Activated T-helper 17 cell treated with anti-CD3 and anti-CD28 coated beads, Interleukin-2, amount 50 U/mL, for 72 hours (primary cell): ENCODE measurements around the gene MRPL19. TPM values are rescaled to one million over a fixed set of nuclear protein-coding genes. Genes with fewer than 3 reads are reported as not detected.
"Not testable (repeated sequence)": the region's sequence is repeated elsewhere in the genome, so short reads cannot be mapped to it uniquely, and the experiment has no call there.

Source experiments
- ATAC-seq: fragments of 150-1000 bp; cut with Tn5 transposase; replicated peaks from 2 replicates; pipeline ENCODE4 v1.10.0; 2021; ENCODE audit warnings: mild to moderate bottlenecking, moderate library complexity
- H3K27ac Mint-ChIP-seq: one replicate; pipeline ENCODE4 v1.8.0; 2022; ENCODE audit warnings: mixed read lengths
- H3K27me3 Mint-ChIP-seq: one replicate; pipeline ENCODE4 v1.8.0; 2022; ENCODE audit warnings: mixed read lengths
- H3K36me3 Mint-ChIP-seq: one replicate; pipeline ENCODE4 v1.8.0; 2022; ENCODE audit warnings: low read depth, mild to moderate bottlenecking, mixed read lengths
- H3K4me1 Mint-ChIP-seq: one replicate; pipeline ENCODE4 v1.8.0; 2022; ENCODE audit warnings: mixed read lengths
- H3K4me3 Mint-ChIP-seq: one replicate; pipeline ENCODE4 v1.8.0; 2022; ENCODE audit warnings: mild to moderate bottlenecking, mixed read lengths
- H3K9me3 Mint-ChIP-seq: one replicate; pipeline ENCODE4 v1.8.0; 2022; ENCODE audit warnings: mixed read lengths
- total RNA-seq, 2 donors: library from RNA; stranded (reverse); gene quantifications; one replicate each; pipeline ENCODE4 v1.2.3, GENCODE V29; 2022

The MRPL19 gene
- total RNA-seq, 2 donors from 2014 or later, result 37.0 to 69.2 TPM

GRCh38 chr2:75675423-75675822 is 28.8 kb downstream of the MRPL19 start:
- H3K9me3 Mint-ChIP-seq, H3K4me1 Mint-ChIP-seq, H3K27me3 Mint-ChIP-seq, H3K27ac Mint-ChIP-seq, H3K4me3 Mint-ChIP-seq, ATAC-seq: not testable (repeated sequence)
- peaks cover 42% of the 10 kb centered on the region for H3K36me3 Mint-ChIP-seq

- no peak overlapping the region for H3K4me3 Mint-ChIP-seq
- peaks cover 42% of the 10 kb centered on the region for H3K36me3 Mint-ChIP-seq
- no peaks in the 10 kb centered on the region for H3K27me3 Mint-ChIP-seq
- H3K4me1 Mint-ChIP-seq, result peaks cover 5% of the 10 kb centered on the region
- no peaks in the 10 kb centered on the region for H3K9me3 Mint-ChIP-seq
- no peak overlapping the region for H3K27ac Mint-ChIP-seq
- ATAC-seq, result no peak
Measured at GRCh38 chr2:75675908-75676307, 29.3 kb downstream of the MRPL19 start.

GRCh38 chr2:75676464-75676863 is 29.9 kb downstream of the MRPL19 start:
- H3K27me3 Mint-ChIP-seq, result no peaks in the 10 kb centered on the region
- no peak overlapping the region for H3K4me3 Mint-ChIP-seq
- peaks cover 40% of the 10 kb centered on the region for H3K36me3 Mint-ChIP-seq
- peaks cover 5% of the 10 kb centered on the region for H3K4me1 Mint-ChIP-seq
- no peak for ATAC-seq
- H3K27ac Mint-ChIP-seq, result no peak overlapping the region
- H3K9me3 Mint-ChIP-seq, result no peaks in the 10 kb centered on the region

GRCh38 chr2:75679556-75679955 is 33.0 kb downstream of the MRPL19 start:
- H3K4me1 Mint-ChIP-seq, result peaks cover 12% of the 10 kb centered on the region
- H3K9me3 Mint-ChIP-seq, result no peaks in the 10 kb centered on the region
- H3K4me3 Mint-ChIP-seq, result no peak overlapping the region
- H3K27ac Mint-ChIP-seq, result no peak overlapping the region
- ATAC-seq, result no peak
- no peaks in the 10 kb centered on the region for H3K27me3 Mint-ChIP-seq
- H3K36me3 Mint-ChIP-seq, result peaks cover 52% of the 10 kb centered on the region

GRCh38 chr2:75680402-75680801 is 33.8 kb downstream of the MRPL19 start:
- Mint-ChIP-seq H3K4me1 (peaks cover 20% of the 10 kb centered on the region), H3K9me3 (no peaks in the 10 kb centered on the region), H3K27me3 (no peaks in the 10 kb centered on the region), H3K27ac (peak overlapping the region; percentile 64), H3K36me3 (peaks cover 61% of the 10 kb centered on the region), H3K4me3 (no peak overlapping the region)
- no peak for ATAC-seq

- ATAC-seq, H3K27me3 Mint-ChIP-seq, H3K27ac Mint-ChIP-seq, H3K4me3 Mint-ChIP-seq, H3K9me3 Mint-ChIP-seq: not testable (repeated sequence)
- Mint-ChIP-seq H3K36me3 (peaks cover 88% of the 10 kb centered on the region), H3K4me1 (peaks cover 23% of the 10 kb centered on the region)
Measured at GRCh38 chr2:75683430-75683829, 36.8 kb downstream of the MRPL19 start.

GRCh38 chr2:75688196-75688595 is 41.6 kb downstream of the MRPL19 start:
- H3K9me3 Mint-ChIP-seq, result no peaks in the 10 kb centered on the region
- H3K36me3 Mint-ChIP-seq, result peaks cover 97% of the 10 kb centered on the region
- peaks cover 18% of the 10 kb centered on the region for H3K4me1 Mint-ChIP-seq
- H3K4me3 Mint-ChIP-seq, result no peak overlapping the region
- no peak for ATAC-seq
- H3K27me3 Mint-ChIP-seq, result no peaks in the 10 kb centered on the region
- H3K27ac Mint-ChIP-seq, result no peak overlapping the region

GRCh38 chr2:75698918-75699317 is 52.3 kb downstream of the MRPL19 start:
- Mint-ChIP-seq H3K9me3 (no peaks in the 10 kb centered on the region), H3K27me3 (no peaks in the 10 kb centered on the region), H3K4me1 (no peaks in the 10 kb centered on the region), H3K4me3 (no peak overlapping the region), H3K27ac (no peak overlapping the region), H3K36me3 (peaks cover 83% of the 10 kb centered on the region)
- ATAC-seq, result no peak

- H3K4me3 Mint-ChIP-seq, result no peak overlapping the region
- no peaks in the 10 kb centered on the region for H3K27me3 Mint-ChIP-seq
- no peaks in the 10 kb centered on the region for H3K9me3 Mint-ChIP-seq
- ATAC-seq, result no peak
- H3K27ac Mint-ChIP-seq, result no peak overlapping the region
- H3K4me1 Mint-ChIP-seq, result no peaks in the 10 kb centered on the region
- peaks cover 94% of the 10 kb centered on the region for H3K36me3 Mint-ChIP-seq
Measured at GRCh38 chr2:75702593-75702992, 56.0 kb downstream of the MRPL19 start.

GRCh38 chr2:75703589-75704287 is 57.2 kb downstream of the MRPL19 start:
- no peak overlapping the region for H3K27ac Mint-ChIP-seq
- H3K4me1 Mint-ChIP-seq, result no peaks in the 10 kb centered on the region
- peaks cover 82% of the 10 kb centered on the region for H3K36me3 Mint-ChIP-seq
- no peak for ATAC-seq
- no peak overlapping the region for H3K4me3 Mint-ChIP-seq
- H3K9me3 Mint-ChIP-seq, result no peaks in the 10 kb centered on the region
- no peaks in the 10 kb centered on the region for H3K27me3 Mint-ChIP-seq

- no peak for ATAC-seq
- H3K4me1 Mint-ChIP-seq, result peaks cover 6% of the 10 kb centered on the region
- peaks cover 64% of the 10 kb centered on the region for H3K36me3 Mint-ChIP-seq
- no peaks in the 10 kb centered on the region for H3K9me3 Mint-ChIP-seq
- no peaks in the 10 kb centered on the region for H3K27me3 Mint-ChIP-seq
- no peak overlapping the region for H3K27ac Mint-ChIP-seq
- no peak overlapping the region for H3K4me3 Mint-ChIP-seq
Measured at GRCh38 chr2:75705921-75706320, 59.3 kb downstream of the MRPL19 start.

- ATAC-seq, result no peak
Measured at GRCh38 chr2:75707901-75708300, 61.3 kb downstream of the MRPL19 start.

GRCh38 chr2:75709297-75709696 is 62.7 kb downstream of the MRPL19 start:
- H3K27me3 Mint-ChIP-seq, result no peaks in the 10 kb centered on the region
- H3K36me3 Mint-ChIP-seq, result peaks cover 32% of the 10 kb centered on the region
- no peak for ATAC-seq
- peak overlapping the region; percentile 79 for H3K4me3 Mint-ChIP-seq
- H3K4me1 Mint-ChIP-seq, result peaks cover 6% of the 10 kb centered on the region
- no peaks in the 10 kb centered on the region for H3K9me3 Mint-ChIP-seq
- peak overlapping the region; percentile 48 for H3K27ac Mint-ChIP-seq

More at GRCh38 chr2:75707901-75708300, 61.3 kb downstream of the MRPL19 start:
- peaks cover 46% of the 10 kb centered on the region for H3K36me3 Mint-ChIP-seq
- H3K27me3 Mint-ChIP-seq, result no peaks in the 10 kb centered on the region
- no peaks in the 10 kb centered on the region for H3K9me3 Mint-ChIP-seq
- H3K4me3 Mint-ChIP-seq, result peak overlapping the region; percentile 79
- peaks cover 6% of the 10 kb centered on the region for H3K4me1 Mint-ChIP-seq
- peak overlapping the region; percentile 46 for H3K27ac Mint-ChIP-seq

- ATAC-seq, result peak; percentile 47
Measured at GRCh38 chr2:75710220-75710576, 63.6 kb downstream of the MRPL19 start.

GRCh38 chr2:75710577-75711253 is 64.1 kb downstream of the MRPL19 start, which contains the start of gene GCFC2:
TSS of gene GCFC2 (minus strand) at chr2:75710915. CDS start at chr2:75710855, 60 bp downstream.
- Mint-ChIP-seq H3K27me3 (no peaks in the 10 kb centered on the region), H3K4me3 (peak within 1 kb of the TSS; percentile 79), H3K9me3 (no peaks in the 10 kb centered on the region), H3K36me3 (peaks cover 18% of the 10 kb centered on the region), H3K4me1 (peaks cover 6% of the 10 kb centered on the region), H3K27ac (peak within 1 kb of the TSS; percentile 94)
- ATAC-seq, result peak; percentile 91

More at GRCh38 chr2:75710220-75710576, 63.6 kb downstream of the MRPL19 start:
- H3K36me3 Mint-ChIP-seq, result peaks cover 23% of the 10 kb centered on the region
- no peaks in the 10 kb centered on the region for H3K9me3 Mint-ChIP-seq
- peak overlapping the region; percentile 79 for H3K4me3 Mint-ChIP-seq
- peak overlapping the region; percentile 94 for H3K27ac Mint-ChIP-seq
- no peaks in the 10 kb centered on the region for H3K27me3 Mint-ChIP-seq
- H3K4me1 Mint-ChIP-seq, result peaks cover 6% of the 10 kb centered on the region
